Measurements from ENCODE around the gene FNDC11.

FNDC11 gene

GRCh38 chr20:63554361-63555278, 661 bp downstream of the FNDC11 start:
- no peak for DNase-seq

DNA sequence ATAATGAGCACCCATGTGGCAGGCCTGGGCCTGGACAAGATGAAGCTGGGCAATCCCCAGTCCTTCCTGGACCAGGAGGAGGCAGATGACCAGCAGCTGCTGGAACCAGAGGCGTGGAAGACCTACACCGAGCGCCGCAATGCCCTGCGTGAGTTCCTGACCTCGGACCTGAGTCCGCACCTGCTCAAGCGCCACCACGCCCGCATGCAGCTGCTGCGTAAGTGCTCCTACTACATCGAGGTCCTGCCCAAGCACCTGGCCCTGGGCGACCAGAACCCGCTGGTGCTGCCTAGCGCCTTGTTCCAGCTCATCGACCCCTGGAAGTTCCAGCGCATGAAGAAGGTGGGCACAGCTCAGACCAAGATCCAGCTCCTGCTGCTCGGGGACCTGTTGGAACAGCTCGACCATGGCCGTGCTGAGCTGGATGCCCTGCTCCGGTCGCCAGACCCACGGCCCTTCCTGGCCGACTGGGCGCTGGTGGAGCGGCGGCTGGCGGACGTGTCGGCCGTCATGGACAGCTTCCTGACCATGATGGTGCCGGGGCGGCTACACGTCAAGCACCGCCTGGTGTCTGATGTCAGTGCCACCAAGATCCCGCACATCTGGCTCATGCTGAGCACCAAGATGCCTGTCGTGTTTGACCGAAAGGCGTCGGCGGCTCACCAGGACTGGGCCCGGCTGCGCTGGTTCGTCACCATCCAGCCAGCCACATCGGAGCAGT, 1.9 kb downstream of the FNDC11 start:
- no peak for DNase-seq

DNA sequence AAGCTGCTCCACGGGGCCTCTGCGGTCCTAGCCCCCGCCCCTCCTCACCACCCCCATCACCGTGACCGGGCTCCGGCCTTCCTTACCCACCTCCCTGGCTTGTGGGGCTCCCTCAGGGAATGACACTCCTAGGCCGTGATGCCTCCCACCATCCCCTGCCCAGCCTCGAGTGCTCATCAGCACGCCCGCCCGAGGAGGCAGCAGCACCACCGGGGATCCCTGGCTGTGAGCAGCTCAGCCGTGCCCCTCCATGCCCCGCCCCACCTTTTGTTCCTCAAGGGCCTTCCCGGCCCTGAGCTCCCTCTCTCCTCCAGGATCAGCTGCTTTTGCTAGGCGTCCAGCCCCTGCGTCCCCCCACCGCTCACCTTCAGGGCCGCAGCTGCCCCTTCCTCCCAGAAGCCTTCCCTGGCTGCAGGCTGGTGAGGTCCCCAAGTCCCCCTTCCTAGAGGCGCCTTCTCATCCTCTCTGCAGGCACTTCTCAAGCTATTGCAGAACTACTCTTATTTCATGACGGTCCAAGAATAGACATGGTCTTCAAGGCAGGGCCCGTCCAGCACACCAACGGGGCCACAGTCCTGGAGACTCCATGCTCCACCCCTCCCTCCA, 3.0 kb downstream of the FNDC11 start:
- DNase-seq = no peak

DNA sequence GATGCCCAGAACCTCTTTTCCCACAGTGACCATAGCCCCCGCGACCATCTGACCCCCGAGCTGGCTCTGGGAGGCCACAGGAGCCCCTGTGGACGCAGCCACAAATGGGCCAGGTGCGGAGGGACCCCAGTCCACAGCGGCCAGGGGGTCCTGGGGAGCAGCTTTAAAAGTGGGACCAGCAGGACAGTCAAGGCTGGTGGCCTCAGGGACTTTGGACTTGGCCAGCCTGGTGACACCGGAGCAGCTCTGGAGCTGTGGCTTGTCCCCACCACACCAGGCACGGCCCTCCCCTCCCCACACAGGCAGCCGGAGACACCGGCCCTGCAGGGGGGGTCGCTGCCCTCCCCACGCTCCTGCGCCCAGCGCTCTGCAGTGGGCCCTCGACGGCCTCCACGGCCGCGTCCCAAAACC, 3.5 kb downstream of the FNDC11 start:
- no peak for DNase-seq

- no peak for DNase-seq
These were observed 5.0 kb downstream of the FNDC11 start for GRCh38 chr20:63558804-63559484.

DNA sequence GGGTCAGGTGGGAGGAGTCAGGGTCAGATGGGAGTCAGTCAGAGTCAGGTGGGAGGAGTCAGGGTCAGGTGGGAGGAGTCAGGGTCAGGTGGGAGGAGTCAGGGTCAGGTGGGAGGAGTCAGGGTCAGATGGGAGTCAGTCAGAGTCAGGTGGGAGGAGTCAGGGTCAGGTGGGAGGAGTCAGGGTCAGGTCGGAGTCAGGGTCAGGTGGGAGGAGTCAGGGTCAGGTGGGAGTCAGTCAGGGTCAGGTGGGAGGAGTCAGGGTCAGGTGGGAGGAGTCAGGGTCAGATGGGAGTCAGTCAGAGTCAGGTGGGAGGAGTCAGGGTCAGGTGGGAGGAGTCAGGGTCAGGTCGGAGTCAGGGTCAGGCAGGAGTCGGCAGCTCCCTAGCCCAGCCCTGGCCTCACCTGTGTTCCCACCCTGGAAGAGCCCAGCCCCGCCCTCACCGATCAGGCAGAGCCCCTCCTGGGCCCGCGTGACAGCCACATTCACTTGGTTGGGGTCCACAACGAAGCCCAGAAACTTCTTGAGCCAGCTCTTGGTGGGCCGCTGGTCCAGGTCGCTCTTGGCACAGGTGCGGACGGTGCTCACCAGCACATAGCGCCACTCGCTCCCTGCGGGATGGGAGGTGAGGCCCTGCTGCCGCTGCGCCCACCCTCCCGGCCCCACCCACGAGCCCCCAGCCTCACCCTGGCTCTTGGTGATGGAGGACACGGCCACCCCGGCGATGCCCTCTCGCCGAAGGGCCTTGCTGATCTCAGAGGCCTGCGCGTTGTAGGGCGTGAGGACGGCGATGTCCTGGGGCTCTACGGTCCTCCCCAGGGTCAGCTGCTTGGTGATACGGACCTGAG, 5.8 kb downstream of the FNDC11 start:
- DNase-seq = peak; percentile 70

GRCh38 chr20:63560333-63560805, 6.4 kb downstream of the FNDC11 start:
- DNase-seq = no peak

DNA sequence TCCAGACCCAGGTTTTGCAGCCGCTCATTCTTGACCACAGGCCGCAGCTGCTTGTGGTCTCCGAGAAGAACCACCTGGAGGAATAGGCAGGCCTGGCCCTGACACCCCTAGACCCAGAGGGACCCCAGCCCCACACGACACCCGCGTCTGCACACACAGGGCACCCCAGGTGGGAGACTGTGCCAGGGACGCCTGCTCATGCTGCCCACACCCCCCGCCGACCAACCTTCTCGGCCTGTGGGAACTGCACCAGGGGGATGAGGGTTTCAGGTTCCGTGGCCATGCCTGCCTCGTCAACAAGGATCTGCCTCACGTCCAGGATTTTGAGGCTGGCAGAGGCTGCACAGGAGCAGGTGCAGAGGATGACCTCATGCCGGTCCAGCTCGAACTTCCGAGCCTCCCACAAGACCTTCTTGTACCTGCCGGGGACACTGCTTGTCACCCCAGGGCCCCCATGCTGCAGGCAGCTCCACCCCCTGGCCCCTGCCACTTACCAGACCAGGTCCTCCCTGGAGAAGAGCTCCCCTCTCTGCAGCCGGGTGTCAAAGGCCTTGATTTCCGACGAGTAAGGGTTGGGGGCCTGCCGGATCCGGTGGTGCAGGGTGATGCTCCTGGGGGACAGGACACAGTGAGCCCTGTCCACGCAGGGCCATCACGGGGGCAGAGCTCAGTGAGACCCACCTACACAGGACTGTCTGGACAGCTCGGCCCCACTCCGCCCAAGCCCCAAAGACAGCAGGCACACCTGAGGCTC, 7.1 kb downstream of the FNDC11 start:
- DNase-seq = no peak

DNA sequence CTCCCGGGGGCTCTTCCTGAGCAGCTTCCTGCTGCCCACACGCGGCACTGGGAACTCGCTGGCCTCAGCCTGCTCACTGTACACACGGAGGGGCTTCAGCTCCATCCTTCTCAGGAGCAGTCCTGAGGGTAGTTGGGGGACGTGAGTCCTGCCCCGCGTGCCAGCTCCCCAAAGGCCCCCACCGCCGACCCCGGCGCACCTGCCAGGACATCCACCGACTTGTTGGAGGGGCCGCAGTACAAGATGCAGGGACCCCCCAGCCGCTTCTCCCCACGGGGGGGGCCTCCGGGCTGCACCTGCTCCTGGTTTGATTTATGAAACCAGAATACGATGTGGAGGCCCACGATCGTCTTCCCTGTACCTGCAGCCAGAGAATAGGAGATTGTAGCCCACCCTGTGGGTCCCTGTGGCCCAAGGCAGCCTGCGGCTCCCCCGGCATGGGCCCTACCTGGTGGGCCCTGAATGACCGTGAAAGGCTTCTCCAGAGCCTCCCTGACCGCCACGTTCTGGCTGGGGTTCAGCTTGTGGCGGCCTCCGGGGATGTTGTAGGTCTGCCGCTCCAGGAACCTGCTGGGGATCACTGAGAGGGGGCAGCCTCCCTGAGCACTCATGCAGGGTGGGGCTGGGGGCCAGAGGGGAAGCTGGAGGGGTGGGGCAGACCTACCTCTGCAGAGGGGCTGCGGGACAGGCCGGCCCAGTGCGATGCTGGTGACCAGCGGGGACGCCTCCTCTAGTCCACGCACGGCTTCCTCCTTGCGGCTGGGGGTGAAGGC, 7.9 kb downstream of the FNDC11 start:
- no peak for DNase-seq

DNA sequence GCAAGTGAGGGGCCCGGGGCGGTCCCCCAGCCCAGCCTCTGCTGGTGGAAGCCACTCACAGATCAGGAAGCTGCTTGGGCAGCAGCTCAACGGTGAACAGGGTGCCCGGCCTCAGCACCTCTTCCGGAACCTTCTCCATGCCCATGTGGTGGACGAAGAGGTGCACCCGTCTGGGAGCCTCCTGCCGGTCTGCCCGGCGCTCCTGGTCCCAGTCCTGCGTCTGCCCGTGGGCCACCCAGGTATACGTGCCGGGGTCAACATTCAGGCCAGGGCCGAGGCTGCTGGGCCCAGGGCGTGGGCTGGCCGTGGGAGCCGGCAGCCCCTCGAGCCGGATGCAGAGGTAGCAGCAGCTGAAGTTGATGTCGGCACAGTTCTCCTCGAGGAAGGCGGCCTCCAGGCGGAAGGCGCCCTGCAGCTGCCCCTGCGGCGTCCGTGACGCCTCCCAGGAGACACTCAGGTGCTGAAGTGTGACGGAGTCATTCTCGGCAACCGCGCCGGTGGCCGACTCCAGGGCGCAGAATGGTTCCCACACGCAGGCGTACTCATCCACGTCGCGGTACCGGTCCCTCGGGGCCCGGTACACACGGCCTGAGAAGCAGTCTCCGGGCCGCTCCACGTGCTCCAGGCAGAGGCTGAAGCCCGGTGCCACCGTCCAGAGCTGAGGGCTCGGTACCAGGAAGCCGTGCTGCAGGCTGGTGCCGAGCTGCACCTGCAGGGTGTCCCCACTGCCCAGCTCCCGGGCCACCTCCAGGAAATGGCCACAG, 8.7 kb downstream of the FNDC11 start:
- DNase-seq = no peak

DNA sequence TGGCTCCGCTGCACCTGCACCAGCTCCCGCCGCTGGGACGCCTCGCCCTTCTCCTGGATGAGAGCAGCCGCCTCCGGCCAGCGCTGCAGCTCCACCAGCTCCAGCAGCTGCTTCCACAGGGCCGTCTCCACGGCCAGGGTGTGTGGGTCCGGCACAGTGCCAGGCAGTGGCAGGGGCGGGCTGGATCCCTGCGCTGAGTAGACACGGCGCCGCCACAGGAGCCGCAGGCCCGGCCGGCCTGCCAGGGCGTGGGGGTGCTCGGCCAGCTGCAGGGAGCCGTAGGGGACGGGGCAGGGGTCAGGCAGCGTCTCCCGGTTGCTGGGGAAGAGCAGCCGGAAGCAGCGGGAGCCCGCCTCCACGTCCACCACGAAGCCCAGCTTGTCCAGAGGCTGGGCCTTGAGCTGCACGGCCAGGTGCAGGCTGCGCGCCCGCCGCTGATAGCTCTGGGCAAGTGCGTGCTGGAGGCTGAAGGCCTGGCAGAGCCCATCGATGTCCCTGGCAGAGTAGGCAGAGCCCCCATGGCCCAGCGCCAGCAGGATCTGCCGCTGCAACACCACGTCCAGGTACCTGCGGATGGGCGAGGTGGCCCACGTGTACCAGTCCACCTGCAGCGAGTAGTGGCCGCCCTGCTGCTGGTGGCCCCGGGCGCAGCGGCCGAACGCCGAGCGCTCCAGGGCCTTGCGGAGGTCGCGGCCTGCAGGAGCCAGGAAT, 9.4 kb downstream of the FNDC11 start:
- DNase-seq = no peak

DNA sequence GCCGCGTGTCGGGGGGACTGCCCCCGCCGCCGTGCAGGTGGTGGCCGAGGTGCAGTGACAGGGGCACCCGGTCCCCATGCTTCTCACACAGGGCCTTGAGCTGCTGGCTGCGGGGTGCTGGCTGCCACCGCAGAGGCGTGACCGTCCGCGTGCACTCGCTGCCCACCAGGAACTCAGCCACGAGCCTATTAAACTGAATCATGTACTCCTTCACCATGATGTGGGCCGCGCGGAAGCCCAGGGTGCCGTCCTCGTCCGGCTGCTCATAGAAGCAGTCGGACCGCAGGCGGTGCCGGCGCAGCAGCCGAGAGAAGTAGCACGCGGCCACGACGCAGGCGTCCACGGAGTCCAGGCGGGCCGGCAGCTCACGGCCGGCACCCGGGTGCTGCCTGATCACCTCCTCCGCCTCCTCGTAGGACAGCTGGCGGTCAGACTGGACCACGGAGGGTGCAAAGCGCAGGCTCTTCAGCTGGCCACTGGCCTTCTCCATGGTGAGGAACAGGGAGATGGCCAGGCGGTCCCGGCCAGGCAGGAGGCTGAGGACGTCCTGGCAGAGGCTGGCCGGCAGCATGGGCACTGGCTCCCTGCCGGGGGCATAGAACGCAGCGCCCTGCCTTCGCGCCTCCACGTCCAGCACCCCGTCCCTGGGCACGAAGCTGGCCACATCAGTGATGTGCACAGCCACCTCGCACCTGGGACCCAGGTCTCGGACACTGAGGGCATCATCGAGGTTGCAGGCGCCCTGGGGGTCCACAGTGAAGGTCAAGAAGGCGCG, 10.3 kb downstream of the FNDC11 start:
- no peak for DNase-seq

DNA sequence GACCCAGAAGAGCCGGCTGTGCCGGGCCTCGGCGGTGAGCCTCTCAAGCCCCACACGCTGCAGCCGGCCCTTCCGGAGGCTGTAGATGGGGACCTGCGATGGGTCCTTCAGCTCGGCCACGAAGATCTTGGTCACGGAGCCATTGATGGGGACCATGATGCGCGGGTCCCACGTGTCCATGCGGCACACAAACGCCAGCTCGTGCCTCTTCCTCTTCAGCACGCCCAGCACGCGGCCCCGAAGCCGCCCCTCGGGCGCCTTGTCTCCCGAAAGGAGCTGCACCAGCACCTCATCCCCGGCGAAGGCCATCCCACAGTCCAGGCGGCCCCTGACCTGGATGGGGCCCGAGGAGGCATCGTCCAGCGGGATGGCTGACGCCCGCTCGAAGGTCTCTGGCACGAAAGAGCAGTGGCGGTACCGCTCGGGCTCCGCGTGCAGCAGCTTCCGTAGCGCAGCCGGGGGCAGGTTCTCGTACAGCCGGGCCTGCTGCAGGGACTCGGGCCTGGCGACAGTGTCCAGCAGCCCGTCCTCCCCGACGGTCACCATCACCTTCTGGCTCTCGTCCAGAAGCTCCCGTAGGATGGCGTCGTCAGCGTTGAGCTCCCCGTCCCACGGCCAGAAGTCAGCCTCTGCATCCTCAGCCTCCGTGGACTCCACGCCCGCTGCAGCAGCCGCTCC, 11.2 kb downstream of the FNDC11 start:
- DNase-seq = no peak

DNA sequence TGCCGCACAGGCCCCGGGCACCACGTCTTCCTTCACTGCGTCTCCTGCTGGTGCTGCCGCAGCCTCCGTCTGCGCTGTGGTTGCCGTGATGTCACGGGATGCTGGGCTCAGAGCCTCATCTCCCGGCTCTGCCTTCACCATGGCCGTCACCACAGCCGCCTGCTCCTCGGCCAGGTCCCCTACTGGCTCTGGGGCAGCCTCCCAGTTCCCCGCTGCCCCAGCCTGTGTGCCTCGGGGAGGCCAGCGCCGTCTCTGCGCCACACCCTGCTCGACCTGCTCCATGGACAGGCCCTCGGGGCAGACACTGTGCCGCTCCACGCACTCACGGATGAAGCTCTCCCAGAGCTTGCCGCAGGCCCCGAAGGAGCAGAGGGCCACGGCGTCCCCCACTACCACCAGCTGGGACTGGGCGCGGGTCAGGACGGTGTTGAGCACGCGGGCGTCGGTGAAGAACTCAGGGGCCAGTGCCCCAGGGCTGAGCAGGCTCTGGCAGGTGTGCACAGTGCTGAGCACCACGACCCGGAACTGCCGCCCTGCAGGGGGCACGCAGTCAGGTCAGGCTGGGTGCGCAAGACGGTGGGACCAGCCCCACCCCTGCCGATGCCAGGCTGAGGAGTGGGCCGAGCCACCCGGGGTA, 11.9 kb downstream of the FNDC11 start:
- DNase-seq = no peak

GRCh38 chr20:63566395-63567135, 12.6 kb downstream of the FNDC11 start:
- DNase-seq = no peak

DNA sequence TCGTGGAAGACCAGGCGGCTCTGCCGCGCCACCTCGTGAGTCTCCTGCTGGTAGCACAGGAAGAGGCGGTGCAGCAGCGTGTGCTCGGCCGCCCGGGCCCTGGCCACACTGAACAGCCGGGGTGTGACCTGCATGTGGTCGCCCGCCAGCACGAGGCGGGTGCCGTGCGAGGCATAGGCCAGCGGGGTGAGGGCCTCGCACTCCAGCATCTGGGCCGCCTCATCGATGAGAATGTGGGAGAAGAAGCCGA, 13.1 kb downstream of the FNDC11 start:
- DNase-seq = no peak
